GM18951 (cell line): Measurements from ENCODE around the gene TINAG.

Source experiments
- POLR2A ChIP-seq: IDR thresholded peaks from 4 replicates; pipeline ENCODE4 v1.6.1; 2011; ENCODE audit warnings: mild to moderate bottlenecking; ENCODE audit not compliant: insufficient read length, insufficient read depth; ENCODE audit errors: extremely low read depth
- in situ Hi-C: fragments of 300-500 bp; cut with MboI; formaldehyde crosslinking; loops from one replicate; pipeline ENCODE4 v1.12.0; 2022; ENCODE audit warnings: low sequenced_read_pairs, mixed read lengths, inconsistent platforms; ENCODE audit not compliant: unreplicated experiment

Gene TINAG

GRCh38 chr6:54335871-54336270 lies 27.6 kb downstream of the TINAG start:
- TF ChIP-seq POLR2A, result no peak
- in situ Hi-C loops, result no loop called here

- in situ Hi-C loops, result no loop called here
These were observed 45.7 kb downstream of the TINAG start for GRCh38 chr6:54353975-54354374.

GRCh38 chr6:54354608-54355007 lies 46.4 kb downstream of the TINAG start:
- in situ Hi-C loops, result no loop called here
- no peak for TF ChIP-seq POLR2A

More at GRCh38 chr6:54353975-54354374, 45.7 kb downstream of the TINAG start:
- TF ChIP-seq POLR2A, result no peak

- in situ Hi-C loops, result no loop called here
- TF ChIP-seq POLR2A, result no peak
These were observed 48.9 kb downstream of the TINAG start for GRCh38 chr6:54357141-54357540.

- in situ Hi-C loops, result no loop called here
- TF ChIP-seq POLR2A, result no peak
These were observed 52.9 kb downstream of the TINAG start for GRCh38 chr6:54361188-54361587.

- TF ChIP-seq POLR2A, result no peak
- in situ Hi-C loops, result no loop called here
These were observed 53.5 kb downstream of the TINAG start for GRCh38 chr6:54361734-54362133.

GRCh38 chr6:54366667-54367327 lies 58.6 kb downstream of the TINAG start:
- in situ Hi-C loops, result no loop called here
- TF ChIP-seq POLR2A, result no peak

- no peak for TF ChIP-seq POLR2A
- in situ Hi-C loops, result no loop called here
These were observed 69.5 kb downstream of the TINAG start for GRCh38 chr6:54377776-54378175.

GRCh38 chr6:54386295-54386694 lies 78.1 kb downstream of the TINAG start:
- no peak for TF ChIP-seq POLR2A
- in situ Hi-C loops, result no loop called here

- no peak for TF ChIP-seq POLR2A
These were observed 82.1 kb downstream of the TINAG start for GRCh38 chr6:54390362-54390761.

GRCh38 chr6:54391577-54391976 lies 83.3 kb downstream of the TINAG start:
- no peak for TF ChIP-seq POLR2A
- in situ Hi-C loops, result no loop called here

More at GRCh38 chr6:54390362-54390761, 82.1 kb downstream of the TINAG start:
- in situ Hi-C loops, result no loop called here

- TF ChIP-seq POLR2A, result no peak
- in situ Hi-C loops, result no loop called here
These were observed 94.9 kb downstream of the TINAG start for GRCh38 chr6:54403096-54403495.

- in situ Hi-C loops, result no loop called here
- no peak for TF ChIP-seq POLR2A
These were observed 96.5 kb downstream of the TINAG start for GRCh38 chr6:54404791-54405190.

GRCh38 chr6:54411767-54412166 lies 103.5 kb downstream of the TINAG start:
- in situ Hi-C loops, result no loop called here
- TF ChIP-seq POLR2A, result no peak

GRCh38 chr6:54415517-54415916 lies 107.3 kb downstream of the TINAG start:
- in situ Hi-C loops, result no loop called here
- no peak for TF ChIP-seq POLR2A
